HG03378 (cell line): ENCODE results near the gene TET3.

Experiments
- ATAC-seq: cut with Tn5 transposase; IDR thresholded peaks from one replicate; pipeline ENCODE4 v1.9.1; 2021; ENCODE audit warnings: mild to moderate bottlenecking, moderate library complexity; ENCODE audit not compliant: unreplicated experiment

TET3 gene

DNA sequence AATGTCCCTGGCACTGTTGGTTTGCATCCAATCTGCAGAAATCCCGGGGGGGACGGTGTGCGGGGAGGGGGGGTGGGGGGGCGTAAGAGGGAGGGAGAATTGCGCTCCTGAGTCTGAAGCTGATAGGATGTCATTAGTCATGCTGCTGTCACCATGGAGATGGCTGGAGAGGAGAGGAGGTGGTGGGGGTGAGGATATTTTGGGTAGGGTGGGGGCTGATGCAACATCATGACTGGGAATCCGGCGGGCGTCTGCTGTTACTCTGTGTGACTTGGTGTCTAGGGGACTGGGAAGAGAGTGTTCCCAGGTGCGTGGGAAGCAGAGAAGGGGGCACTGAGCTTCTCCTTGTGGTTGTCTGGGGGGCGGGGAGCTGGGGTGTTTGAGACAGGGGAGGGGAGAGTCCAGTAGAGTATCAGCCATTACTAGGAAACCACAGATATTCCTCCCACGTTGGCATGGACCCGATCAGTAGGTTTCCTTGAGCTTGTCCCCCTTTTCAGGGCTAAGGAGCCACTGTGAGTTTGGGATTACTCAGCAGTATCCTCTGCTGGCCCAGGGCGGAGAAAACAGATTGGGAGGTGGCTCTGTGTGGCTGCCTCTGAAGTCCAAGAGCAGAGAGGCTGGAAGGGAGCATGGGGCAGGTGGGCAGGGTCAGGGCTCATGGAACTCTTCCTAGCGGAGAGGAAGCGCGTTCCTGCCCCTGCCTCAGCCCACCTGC lies 18.9 kb downstream of the TET3 start:
- no peak for ATAC-seq

DNA sequence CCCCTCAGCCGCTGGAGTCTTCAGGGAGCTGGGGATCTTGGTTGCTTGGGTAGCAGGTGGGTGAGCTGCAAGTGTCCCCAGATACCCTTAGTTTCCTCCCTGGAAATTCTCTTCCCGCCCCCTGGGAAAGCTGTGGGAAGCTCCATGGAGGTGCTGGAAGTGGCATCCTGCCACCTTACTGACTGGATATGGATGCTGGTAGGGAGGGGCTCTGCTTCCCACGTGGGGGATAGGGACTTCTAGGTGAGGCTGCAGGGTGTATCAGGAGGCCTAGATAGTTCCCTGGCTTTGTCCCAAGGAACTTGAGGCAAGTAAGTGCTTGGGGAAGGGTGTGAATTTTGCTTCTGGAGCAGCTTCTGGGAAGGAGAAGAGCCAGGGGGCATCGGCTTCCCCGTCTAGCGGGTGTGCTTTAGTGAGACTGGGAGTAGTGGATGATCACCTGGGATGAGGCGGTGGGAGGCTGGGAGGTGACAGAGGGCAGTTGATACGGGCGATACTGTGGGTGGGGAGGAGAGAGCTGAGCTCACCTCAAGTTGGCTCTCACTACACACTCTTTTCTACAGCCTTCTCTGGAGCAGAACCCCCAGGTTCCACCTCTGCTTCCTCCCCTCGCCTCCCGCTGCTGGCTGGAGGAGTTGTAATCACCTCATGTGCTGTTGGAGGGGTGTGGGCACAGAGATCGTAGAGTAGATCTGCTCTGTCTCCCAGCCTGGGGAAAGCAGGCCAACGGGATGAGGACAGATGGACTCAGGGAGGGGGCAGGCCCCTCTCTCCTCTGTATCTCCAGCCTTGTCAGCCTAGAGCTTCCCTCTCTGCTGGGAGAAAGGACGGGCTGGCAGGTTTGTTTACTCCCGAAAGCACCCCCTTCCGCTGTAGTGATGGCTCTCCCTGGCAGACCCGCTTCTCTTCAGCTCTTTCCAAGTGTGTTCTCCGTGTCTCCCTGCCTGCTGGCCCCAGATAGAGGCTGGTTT lies 19.8 kb downstream of the TET3 start:
- ATAC-seq = no peak

- ATAC-seq = no peak
Measured at GRCh38 chr2:74005786-74006185, 21.1 kb downstream of the TET3 start.

- no peak for ATAC-seq
Measured at GRCh38 chr2:74006459-74006858, 21.7 kb downstream of the TET3 start.

- ATAC-seq = no peak
Measured at GRCh38 chr2:74007121-74007520, 22.4 kb downstream of the TET3 start.

DNA sequence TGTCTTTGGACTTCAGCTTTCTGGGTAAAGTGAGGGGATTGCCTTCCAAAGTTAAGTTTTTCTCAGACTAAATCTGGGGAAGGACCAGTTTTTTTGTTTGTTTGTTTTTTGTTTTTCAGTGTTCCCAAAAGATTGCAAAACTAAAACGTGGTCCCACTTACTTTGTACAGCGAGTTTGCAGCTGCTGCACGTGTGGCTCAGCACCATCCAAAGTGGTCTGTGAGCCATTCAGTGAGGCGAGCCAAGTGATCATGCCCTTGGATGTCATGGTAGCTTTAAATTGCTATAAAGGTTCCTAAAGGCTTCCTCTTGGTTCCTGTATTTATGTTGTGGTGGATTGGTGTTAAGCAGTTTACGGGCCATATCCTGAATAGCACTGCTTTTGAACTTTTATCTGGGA lies 23.0 kb downstream of the TET3 start:
- no peak for ATAC-seq

GRCh38 chr2:74008761-74009395 lies 24.2 kb downstream of the TET3 start:
- no peak for ATAC-seq

DNA sequence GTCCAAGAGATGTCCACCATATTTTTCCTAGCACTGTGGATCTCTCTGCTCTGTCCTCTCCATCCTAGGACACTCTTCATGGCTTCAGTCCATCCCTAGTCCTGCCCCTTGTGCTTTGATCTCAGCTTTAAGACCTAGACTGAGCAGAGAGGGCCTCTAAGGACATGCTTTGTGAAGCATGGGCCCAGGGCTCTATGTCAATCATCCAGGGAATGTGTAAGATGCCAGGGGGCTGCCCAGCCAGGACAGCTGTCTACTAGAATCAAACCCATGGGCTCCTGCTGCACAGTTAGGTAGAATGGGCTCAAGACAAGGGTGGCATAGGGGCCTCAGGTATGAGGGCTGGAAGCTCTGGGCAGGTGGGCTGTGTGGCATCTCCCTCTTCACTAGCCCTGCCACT lies 24.9 kb downstream of the TET3 start:
- no peak for ATAC-seq

DNA sequence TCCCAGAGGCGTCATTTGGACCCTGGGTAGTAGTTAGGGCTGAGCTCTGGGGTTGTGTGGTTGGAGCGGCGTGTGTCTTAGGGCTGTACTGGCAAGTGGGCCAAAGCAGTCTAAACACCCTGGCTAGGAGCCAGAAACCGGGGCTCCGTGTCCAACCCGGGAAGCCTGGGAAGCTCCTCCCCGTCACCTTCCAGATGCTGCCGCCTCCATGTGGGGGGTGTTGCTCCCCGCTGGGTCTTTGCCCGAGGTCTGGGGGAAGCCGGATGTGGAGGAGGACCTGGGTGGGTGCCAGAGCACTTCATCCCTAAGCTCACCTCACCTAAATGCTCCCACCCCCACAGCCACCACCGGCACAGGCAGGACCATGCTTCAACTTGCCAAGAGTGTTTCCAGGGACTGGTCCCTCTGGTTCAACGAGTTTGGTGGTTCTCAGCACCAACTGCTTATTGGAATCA lies 25.4 kb downstream of the TET3 start:
- ATAC-seq = no peak

DNA sequence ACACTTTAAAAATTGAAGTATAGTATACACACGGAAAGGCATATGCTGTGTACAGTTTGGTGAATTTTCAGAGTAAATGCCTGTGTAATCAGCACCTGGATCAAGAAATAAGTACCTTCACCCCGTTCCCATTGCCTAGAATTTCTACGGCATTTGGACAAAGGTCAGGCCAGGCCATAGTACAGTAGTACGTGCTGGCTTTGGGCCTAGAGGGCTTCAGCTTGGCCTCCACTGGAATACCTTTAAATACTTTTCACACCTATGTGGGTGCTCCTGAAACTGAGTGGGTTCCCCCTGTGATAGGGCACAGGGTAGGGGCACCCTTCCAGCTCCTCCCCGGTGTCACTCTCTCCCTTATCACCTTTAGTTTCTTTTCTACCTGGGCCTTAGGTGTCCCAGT lies 26.5 kb downstream of the TET3 start:
- ATAC-seq = no peak

DNA sequence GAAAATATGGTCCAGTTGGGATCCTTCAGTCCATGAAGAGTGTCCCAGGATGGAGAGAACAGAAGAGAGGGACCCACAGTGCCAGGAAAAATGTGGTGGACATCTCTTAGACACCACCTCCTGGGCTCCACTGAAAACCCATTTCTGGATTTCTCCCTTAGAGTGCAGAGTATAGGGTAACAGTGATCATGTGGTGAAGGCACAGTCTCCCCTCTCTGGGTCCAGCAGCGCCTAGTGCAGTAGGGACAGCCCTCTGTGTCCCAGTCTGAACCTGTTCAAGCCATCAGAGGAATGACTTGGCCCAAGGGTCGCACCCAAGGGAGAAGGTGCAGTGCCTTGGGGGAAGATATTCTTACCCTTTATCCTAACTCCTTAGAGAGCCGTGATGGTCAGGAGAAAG lies 30.1 kb downstream of the TET3 start:
- no peak for ATAC-seq

- ATAC-seq = peak; percentile 55
Measured at GRCh38 chr2:74017223-74017622, 32.5 kb downstream of the TET3 start.

DNA sequence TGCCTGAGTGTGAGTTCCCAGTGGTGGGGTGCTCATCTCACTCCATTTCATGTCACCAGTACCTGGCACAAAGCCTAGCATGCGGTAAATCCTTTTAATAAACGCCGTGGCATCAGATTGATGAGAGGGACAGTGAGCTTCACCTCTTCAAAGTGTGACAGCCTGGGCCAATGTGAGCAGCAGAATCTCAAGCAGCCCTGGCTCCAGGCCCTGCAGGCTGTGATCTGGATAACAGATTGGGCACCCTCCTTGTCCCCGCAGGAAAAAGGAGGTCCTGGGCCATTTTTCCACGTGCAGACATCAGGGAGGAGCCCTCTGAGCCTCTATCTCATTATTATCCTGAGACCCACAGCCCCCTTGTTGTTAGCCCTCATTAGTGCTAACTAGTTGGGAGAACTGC lies 34.8 kb downstream of the TET3 start:
- ATAC-seq = no peak

GRCh38 chr2:74020702-74021406 lies 36.1 kb downstream of the TET3 start:
- no peak for ATAC-seq

DNA sequence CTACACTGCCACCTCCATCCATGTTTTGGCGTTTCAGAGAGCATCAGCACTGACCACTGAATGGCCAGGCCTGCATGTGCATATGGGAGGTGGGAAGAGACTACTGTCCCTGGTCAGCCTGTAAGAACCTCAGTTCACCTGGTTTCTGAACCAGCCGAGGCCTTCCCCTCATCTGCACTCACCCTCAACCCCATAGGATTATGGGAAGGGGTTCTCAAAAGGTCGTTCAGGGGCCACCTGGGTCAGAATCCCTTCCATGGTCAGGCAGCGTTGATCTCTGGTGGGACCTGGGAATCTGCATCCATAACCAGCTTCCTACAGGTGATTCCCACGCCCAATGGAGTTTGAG lies 36.7 kb downstream of the TET3 start:
- ATAC-seq = no peak

- no peak for ATAC-seq
Measured at GRCh38 chr2:74024216-74024615, 39.5 kb downstream of the TET3 start.

DNA sequence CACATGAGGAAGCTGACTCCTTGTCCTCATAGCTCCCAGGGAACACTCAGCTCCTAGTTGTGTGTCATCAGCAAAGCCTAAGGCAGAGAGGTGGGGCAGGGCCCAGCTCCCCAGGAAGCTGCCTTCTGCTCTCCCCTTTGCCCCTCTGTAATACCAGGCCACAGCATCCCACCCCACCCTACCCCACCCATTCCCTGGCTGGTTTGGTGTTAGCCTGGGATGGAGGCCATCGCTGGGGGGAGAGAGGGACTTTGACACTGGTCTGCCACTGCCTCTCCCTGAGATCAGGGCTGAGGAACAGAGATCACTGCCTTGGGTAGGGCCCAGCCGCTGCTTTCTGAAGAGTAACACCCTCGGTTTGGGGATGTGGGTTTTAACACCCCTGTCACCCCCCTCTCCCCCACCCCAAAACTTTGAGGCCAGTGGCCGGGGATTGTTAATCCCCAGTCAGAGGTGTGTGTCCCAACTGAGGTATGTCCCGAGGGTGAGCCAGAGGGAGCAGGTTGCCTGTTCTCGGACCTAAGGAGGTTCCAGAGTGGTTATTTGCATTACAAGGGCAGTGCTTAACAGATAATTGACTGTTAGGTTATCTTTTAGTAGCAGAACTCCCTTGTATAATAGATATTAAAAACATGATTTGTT lies 41.4 kb downstream of the TET3 start:
- no peak for ATAC-seq

DNA sequence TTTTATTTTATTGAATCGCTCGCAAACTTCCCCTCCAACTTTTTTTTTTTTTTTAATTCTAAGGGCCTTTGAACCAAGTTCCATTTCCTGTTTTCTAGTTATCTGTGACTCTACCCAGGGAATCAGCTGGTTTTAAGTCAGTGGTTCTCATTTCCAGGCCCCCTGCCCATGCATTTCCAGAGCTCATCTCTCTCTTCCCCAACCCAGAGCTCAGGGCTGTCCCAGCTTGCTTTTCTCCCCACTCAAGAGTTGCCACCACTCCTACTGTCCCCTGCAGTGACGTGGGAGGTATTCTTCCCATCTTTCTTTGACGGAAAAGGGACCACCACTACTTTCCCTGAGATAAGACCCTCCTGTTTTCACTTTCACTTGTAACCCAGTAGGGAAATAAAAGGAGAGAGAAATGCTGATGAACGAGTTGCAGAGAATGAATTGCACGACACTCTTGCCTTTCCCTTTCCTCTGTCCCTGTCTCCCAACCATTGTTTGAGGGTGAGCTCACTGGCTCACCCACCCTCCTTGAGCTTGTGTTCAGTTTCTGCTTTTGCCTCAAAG lies 42.1 kb downstream of the TET3 start:
- ATAC-seq = no peak

DNA sequence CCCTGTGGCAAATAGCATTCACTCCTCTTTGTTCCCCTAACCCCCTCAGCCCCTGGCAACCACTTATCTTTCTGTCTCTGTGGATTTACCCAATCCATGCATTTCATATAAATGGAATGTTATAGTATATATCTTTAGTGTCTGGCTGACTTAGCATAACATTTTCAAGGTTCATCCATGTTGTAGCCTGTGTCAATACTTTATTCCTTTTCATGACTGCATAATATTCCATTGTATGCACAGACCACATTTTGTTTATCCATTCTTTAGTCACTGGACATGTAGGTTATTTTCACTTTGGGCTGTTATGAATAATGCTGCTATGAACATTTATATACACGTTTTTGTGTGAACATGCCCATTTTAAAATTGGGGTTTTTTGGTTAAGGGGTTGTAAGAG lies 42.8 kb downstream of the TET3 start:
- ATAC-seq = no peak

GRCh38 chr2:74028290-74028689 lies 43.6 kb downstream of the TET3 start:
- no peak for ATAC-seq
